ENCODE measurements around the gene TLE4.

The TLE4 gene

DNA sequence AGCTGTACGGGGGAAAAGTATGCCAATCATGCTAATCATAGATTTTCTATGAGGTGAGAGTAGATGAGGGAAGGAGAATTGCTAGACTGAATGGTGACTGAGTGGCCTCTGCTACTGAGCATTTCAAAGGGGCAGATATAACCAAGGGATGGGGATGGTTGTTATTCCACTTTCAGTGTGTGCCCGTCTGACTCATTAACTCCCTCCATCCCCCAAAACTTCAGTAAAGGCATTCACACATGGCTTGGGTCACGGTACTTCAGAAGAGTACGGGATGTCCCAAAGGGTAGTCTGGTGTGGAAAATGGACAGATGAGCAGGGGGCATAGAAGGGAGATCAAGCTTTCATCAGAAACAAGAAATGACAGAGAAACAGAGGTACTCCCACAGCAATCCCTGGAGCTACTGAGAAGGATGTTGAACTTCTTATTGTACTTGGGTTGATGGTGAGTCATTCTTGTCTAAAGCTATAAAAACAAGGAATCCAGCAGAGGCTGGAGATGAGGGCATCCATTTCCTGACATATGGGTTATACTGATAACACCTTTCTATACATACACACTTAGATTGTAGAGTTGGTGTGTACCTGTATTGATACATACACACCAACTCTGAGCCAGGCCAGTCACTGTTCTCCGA is 8.9 kb upstream of the TLE4 start:
- Mint-ChIP-seq H3K9me3 (no peaks in the 10 kb centered on the region), H3K4me3 (no peak overlapping the region), H3K36me3 (ENCODE audit: insufficient read depth) (no peaks in the 10 kb centered on the region), H3K27me3 (peaks cover 0 to 30% of the 10 kb centered on the region in 2 donors), H3K4me1 (ENCODE audit: low read depth in 2 of 2) (no peaks in the 10 kb centered on the region), H3K27ac (no peak overlapping the region)
- DNase-seq (no peak), ATAC-seq (replicated peaks) (no peak)

DNA sequence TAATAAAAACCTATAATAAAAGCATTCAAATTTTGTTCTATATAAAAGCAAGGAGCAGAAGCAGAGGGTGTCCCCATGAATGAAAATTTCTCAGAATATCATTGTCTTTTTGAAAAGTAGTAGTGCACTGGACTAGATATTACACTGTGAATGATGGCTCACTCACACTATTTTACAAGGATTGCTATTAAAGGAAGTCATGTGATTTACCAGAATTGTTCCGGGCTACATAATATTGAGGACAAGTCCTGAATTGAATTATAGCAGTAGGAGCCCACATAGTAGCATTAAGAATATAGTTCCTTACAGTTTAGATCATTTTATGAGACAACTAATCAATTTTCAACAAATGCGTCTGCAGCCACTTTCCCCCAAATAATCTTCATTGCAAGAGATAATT is 7.7 kb upstream of the TLE4 start:
- Mint-ChIP-seq H3K4me1 (ENCODE audit: low read depth in 2 of 2) (no peaks in the 10 kb centered on the region), H3K27ac (no peak overlapping the region), H3K9me3 (no peaks in the 10 kb centered on the region), H3K27me3 (peaks cover 0 to 30% of the 10 kb centered on the region in 2 donors), H3K4me3 (no peak overlapping the region), H3K36me3 (ENCODE audit: insufficient read depth) (peaks cover 3% of the 10 kb centered on the region)
- no peak for ATAC-seq (replicated peaks)
- DNase-seq, result no peak

DNA sequence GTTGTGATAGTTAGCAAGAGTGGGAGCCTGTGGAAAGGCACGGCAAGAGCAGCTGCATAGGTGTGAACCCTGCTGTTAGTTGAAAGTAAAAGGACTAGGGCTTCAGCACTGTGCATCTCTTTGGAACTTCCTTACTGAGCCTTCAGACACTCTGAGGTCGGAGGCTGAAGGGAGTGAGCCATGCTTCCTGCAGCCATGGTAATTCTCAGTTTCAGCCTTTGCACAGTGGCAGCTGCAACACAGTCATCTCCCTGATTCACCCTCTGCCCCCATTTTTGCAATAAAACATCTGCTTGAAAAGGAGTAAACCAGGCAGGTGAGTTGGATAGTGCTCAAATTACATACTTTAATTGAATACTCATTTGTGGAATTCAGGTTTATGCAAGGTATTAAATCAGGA is 6.5 kb upstream of the TLE4 start:
- Mint-ChIP-seq H3K27me3 (peaks cover 0 to 35% of the 10 kb centered on the region in 2 donors), H3K36me3 (ENCODE audit: insufficient read depth) (peaks cover 6% of the 10 kb centered on the region), H3K27ac (no peak overlapping the region), H3K4me1 (ENCODE audit: low read depth in 2 of 2) (peaks cover 0 to 2% of the 10 kb centered on the region in 2 donors), H3K4me3 (no peak overlapping the region), H3K9me3 (no peaks in the 10 kb centered on the region)
- no peak for DNase-seq
- ATAC-seq (replicated peaks), result peak; percentile 52

DNA sequence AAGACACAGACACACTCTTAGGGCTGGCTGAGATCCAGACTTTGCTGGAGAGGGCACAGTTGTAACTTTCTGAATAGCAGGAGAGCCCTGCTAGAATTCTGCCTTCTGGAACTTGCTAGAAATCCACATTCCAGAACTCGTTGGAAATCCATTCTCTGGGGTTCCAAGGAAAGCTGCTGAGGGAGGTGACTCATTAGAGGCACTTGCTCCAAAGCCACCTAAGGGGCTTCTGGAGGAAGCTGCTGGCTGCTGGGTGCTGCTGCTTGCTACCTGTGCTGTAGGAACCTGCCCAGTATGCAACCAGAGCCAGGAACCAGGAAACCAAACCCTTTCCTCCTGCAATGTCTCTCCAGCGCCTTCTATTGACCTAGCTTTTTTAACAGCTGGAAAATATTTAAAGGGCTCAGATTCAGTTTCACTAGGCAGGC is 4.1 kb upstream of the TLE4 start:
- no peak overlapping the region for H3K27ac Mint-ChIP-seq
- peaks cover 9% of the 10 kb centered on the region for H3K36me3 Mint-ChIP-seq (ENCODE audit: insufficient read depth)
- H3K27me3 Mint-ChIP-seq, result peaks cover 0 to 34% of the 10 kb centered on the region in 2 donors
- H3K9me3 Mint-ChIP-seq, result no peaks in the 10 kb centered on the region
- no peak overlapping the region for H3K4me3 Mint-ChIP-seq
- peaks cover 0 to 5% of the 10 kb centered on the region in 2 donors for H3K4me1 Mint-ChIP-seq (ENCODE audit: low read depth in 2 of 2)
- DNase-seq (no peak), ATAC-seq (replicated peaks) (no peak)

DNA sequence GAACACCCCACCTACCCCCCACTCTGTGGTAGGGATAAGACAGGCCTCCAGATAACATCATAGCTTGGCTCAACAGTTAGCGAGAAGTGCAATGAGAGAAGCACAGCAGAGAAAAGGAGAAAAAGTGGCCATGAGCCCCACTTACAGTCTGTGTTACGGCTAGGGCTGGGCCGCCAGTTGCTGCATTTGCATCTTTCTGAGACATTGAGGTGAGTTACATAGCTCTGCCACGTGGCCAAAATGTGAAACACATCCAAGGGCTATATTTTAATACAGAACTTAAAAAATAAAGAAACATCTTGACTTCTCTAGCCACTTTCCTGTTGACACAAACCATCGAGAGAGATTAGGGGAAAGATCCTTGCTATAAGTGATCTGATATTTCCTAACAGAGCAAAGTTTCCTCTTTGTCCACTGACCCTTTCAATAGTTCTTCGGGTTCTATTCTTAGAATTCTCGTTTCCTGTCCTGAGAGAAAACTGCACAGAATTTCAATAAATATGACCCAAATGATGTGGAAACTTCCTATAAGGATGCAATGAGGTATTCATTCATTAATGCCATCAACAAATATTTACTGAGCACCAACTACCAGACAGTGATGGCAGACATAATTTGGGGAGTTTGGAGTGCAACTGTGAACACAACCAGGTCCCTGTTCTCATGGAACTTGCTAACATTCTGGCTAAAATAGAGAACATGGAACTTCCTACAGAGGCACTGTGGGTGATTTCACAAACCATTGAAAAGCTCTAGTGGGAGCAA is 3.2 kb upstream of the TLE4 start:
- H3K4me3 Mint-ChIP-seq, result no peak overlapping the region
- DNase-seq (no peak), ATAC-seq (replicated peaks) (no peak)
- H3K36me3 Mint-ChIP-seq (ENCODE audit: insufficient read depth), result peaks cover 9% of the 10 kb centered on the region
- H3K27me3 Mint-ChIP-seq, result peaks cover 0 to 26% of the 10 kb centered on the region in 2 donors
- H3K27ac Mint-ChIP-seq, result no peak overlapping the region
- H3K9me3 Mint-ChIP-seq, result no peaks in the 10 kb centered on the region
- H3K4me1 Mint-ChIP-seq (ENCODE audit: low read depth in 2 of 2), result peaks cover 2 to 5% of the 10 kb centered on the region in 2 donors

DNA sequence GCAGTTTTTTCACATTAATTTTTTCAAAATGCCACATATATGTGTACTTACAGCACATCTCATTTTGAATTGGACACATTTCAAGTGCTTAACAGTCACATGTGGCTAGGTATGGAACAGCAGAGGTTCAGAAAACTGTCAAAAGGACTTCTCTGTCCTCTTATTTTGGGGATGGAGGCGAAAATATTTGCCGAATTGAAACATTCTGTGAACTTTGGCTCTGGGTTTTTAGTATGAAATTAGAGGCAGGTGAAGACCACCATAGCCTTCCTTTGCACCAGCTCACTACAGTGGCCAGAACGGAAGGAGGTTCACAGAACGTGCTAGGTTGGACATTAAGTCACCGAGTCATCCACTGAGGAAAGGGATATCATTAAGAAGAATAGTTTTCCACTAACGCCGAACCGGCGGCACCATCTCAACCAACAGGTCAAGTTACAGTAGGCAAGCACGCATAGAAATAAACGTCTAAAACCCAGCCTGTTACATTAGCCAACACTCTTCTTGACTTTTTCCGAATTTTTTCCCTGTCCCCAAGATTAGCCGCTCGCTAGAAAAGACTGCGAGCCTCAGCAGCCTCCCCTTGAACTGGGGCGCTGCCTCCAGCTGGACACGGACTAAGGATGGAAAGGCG is 1.8 kb upstream of the TLE4 start:
- Mint-ChIP-seq H3K4me3 (no peak overlapping the region), H3K27me3 (peaks cover 0 to 26% of the 10 kb centered on the region in 2 donors), H3K36me3 (ENCODE audit: insufficient read depth) (peaks cover 9% of the 10 kb centered on the region), H3K27ac (peak overlapping the region in 1 of 2 donors; percentile 80), H3K9me3 (no peaks in the 10 kb centered on the region), H3K4me1 (ENCODE audit: low read depth in 2 of 2) (peaks cover 12 to 16% of the 10 kb centered on the region in 2 donors)
- ATAC-seq (replicated peaks) (no peak), DNase-seq (no peak)

DNA sequence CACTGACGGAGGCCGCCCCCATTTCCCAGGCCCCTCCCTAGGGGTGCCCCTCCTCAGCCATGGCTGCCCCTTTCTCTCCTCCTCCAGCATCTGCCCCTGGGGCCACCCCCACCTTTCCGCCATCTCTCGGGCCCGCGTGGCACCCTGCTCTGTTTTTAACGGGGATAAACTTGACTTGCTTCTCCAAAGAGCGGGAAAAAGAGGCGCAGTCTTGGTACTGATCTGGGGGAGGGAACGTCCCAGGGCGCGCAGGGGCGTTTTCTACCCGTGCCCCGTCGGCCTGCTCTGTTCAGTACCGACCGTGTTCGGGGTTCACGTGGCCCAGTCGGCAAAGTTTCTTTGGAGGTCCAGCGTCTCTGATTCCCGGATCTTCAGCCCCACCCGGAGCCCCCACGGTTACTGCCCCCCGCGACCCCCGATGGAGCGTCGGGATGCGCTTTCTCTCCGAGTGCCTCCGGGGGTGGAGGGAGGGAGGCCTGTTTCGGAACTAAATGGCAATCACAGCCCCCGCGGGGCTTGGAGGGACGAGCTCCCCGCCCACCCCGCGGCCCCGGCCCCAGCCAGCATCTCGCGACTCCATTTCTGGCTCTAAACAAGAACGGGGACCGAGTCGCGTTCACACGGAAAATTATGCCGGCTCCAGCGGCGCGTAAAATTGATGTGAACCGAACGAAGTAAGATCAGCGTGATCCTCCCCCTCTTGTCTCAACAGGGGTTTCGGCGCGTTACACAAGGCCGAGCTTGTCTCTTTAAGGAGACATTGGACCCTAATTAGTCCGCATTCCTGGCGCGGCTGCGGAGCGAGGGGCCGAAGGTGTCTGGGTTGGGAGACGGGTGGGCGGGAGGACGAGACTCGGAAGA is 1.1 kb upstream of the TLE4 start:
- Mint-ChIP-seq H3K27me3 (peaks cover 0 to 26% of the 10 kb centered on the region in 2 donors), H3K4me3 (no peak overlapping the region), H3K9me3 (no peaks in the 10 kb centered on the region), H3K36me3 (ENCODE audit: insufficient read depth) (peaks cover 13% of the 10 kb centered on the region), H3K27ac (peak overlapping the region in 1 of 2 donors; percentile 80), H3K4me1 (ENCODE audit: low read depth in 2 of 2) (peaks cover 15 to 20% of the 10 kb centered on the region in 2 donors)
- no peak for ATAC-seq (replicated peaks)
- DNase-seq, result peak; percentile 14 to 20 (median 18)

DNA sequence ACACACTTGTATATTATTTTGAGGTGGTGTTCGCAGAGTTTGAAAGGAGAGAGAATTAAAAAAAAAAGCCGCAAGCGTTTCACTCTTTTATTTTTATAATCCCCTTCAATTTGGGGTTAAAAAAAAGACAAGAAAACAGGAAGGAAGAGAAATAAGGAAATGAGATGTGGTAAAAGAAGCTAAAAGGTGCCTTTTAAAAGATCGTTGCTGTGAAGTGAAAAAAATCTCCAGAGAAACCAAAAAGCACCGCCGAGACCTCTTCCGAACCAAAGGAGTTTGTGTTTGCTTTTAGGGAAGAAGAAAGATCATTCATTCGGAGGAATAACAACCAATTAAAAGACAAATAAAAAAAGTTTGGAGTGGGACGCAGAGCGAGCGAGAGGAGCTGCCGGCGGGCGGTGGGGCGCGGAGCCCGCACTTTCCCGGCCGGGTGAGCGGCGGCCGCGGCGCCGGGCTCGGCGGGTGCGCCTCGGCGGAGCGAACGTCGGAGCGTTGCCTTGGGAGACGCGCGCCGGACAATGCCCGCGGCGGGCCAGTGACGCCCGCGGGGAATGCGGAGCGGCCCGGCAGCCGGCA is 355 bp downstream of the TLE4 start:
- H3K4me1 Mint-ChIP-seq (ENCODE audit: low read depth in 2 of 2), result peaks cover 25 to 33% of the 10 kb centered on the region in 2 donors
- H3K36me3 Mint-ChIP-seq (ENCODE audit: insufficient read depth), result peaks cover 15% of the 10 kb centered on the region
- peak in 1 of 3 experiments; percentile 37 for DNase-seq
- H3K27ac Mint-ChIP-seq, result no peak overlapping the region
- no peak overlapping the region for H3K4me3 Mint-ChIP-seq
- H3K27me3 Mint-ChIP-seq, result peaks cover 0 to 13% of the 10 kb centered on the region in 2 donors
- ATAC-seq (replicated peaks), result peak; percentile 0
- no peaks in the 10 kb centered on the region for H3K9me3 Mint-ChIP-seq

DNA sequence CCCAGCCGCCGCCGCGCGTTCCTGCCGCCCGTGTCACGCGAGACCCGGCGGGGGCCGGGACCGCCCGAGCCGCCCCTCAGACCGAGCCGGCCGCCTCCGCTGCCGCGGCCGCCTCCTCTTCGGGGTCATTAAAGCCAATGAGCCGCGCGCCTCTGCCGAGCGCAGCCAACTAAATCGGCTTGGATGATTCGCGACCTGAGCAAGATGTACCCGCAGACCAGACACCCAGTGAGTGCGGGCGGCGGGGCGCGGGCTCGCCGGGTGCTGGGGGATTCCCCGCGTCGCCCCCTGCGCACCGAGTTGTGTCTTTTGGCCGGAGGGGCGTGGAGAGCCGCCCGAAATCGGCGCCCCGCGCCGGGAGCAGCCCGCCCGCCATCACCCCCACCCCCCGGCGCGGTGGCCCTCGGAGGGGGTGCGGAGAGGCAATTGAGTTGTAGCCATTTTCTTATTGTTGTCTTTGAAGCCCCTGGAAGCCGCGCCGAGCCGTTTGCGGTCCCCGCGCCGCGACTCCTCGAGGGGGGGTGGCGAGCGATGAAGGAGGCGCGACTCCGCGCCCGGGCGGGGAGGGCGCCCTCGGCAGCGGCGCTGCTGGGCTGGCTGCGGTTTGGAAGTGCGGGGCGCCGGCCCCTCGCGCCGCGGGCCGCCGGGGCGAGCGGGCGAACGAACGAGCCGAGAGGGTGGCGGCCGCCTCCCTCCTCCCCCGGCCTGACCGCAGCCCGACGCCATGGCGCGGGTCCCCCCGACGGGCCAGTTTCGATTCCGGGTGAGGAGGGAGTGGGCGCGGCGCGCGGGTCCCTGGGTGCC is 1.0 kb downstream of the TLE4 start:
- H3K4me1 Mint-ChIP-seq (ENCODE audit: low read depth in 2 of 2), result peaks cover 30 to 40% of the 10 kb centered on the region in 2 donors
- DNase-seq (peak; percentile 58 to 68 (median 65)), ATAC-seq (replicated peaks) (peak; percentile 13)
- no peaks in the 10 kb centered on the region for H3K9me3 Mint-ChIP-seq
- no peak overlapping the region for H3K27ac Mint-ChIP-seq
- no peak overlapping the region for H3K4me3 Mint-ChIP-seq
- H3K27me3 Mint-ChIP-seq, result peaks cover 0 to 9% of the 10 kb centered on the region in 2 donors
- H3K36me3 Mint-ChIP-seq (ENCODE audit: insufficient read depth), result peaks cover 21% of the 10 kb centered on the region

DNA sequence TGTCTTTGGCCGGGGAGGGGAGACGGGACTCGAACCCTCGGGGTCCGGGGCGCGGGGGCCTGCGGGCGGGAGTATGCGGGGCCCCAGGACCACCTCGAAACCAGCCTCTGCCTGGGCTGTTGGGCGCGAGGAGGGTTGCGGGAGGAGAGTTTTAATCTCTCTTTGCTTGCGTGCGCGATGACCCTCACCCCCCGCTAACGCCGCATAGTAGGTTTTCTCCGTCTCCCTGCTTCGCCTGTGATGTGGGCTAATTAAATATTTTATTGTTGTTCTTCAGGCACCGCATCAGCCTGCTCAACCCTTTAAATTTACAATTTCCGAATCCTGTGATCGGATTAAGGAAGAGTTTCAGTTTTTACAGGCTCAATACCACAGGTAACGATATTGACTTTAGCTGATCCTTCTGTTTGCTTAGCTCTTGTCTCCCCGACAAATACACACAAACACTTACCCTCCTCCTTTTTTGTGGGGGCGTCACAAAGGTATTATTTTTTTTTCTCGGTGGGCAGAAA is 1.7 kb downstream of the TLE4 start:
- peaks cover 0 to 9% of the 10 kb centered on the region in 2 donors for H3K27me3 Mint-ChIP-seq
- DNase-seq (no peak), ATAC-seq (replicated peaks) (no peak)
- no peaks in the 10 kb centered on the region for H3K9me3 Mint-ChIP-seq
- peaks cover 34 to 47% of the 10 kb centered on the region in 2 donors for H3K4me1 Mint-ChIP-seq (ENCODE audit: low read depth in 2 of 2)
- peaks cover 20% of the 10 kb centered on the region for H3K36me3 Mint-ChIP-seq (ENCODE audit: insufficient read depth)
- no peak overlapping the region for H3K4me3 Mint-ChIP-seq
- no peak overlapping the region for H3K27ac Mint-ChIP-seq

DNA sequence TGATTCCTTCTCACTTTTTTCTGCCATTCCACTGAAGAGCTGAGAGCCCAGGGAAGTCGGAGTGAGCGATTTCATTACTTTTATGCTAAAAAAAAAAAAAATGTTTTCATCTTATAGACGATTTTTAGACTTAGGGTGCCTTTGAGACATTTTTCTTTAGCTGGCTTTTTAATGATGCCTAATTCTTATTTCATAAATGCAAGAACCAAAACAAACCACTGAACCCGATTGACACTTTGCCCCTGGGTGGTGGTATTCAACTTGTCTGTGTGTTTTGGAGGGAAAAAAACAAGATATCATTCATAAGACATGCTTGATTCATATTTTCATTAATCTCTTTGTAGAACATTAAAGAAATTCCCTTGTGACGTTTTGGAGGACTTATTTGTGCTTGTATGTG is 2.4 kb downstream of the TLE4 start:
- Mint-ChIP-seq H3K27ac (no peak overlapping the region), H3K4me3 (no peak overlapping the region), H3K9me3 (no peaks in the 10 kb centered on the region), H3K27me3 (peaks cover 0 to 9% of the 10 kb centered on the region in 2 donors), H3K4me1 (ENCODE audit: low read depth in 2 of 2) (peaks cover 40 to 53% of the 10 kb centered on the region in 2 donors), H3K36me3 (ENCODE audit: insufficient read depth) (peaks cover 22% of the 10 kb centered on the region)
- DNase-seq (no peak), ATAC-seq (replicated peaks) (no peak)

DNA sequence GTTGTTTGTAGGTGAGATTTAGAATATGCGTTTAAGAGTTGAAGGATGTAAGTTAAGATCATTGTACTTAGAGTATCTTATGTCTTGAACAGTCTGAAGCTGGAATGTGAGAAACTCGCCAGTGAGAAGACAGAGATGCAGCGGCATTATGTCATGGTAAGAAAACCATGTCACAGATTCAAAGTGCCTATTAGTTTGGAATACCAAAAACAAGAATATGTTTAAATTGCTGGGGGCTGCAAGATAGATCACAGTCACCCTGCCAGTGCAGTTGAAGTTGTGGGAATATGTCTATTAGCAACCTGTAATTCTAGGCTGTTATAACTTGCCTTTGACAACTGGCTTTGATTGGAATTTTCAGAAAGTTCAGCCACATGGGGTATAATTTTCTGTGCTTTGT is 3.0 kb downstream of the TLE4 start:
- peaks cover 25% of the 10 kb centered on the region for H3K36me3 Mint-ChIP-seq (ENCODE audit: insufficient read depth)
- no peak for DNase-seq
- no peak for ATAC-seq (replicated peaks)
- no peak overlapping the region for H3K4me3 Mint-ChIP-seq
- peaks cover 43 to 56% of the 10 kb centered on the region in 2 donors for H3K4me1 Mint-ChIP-seq (ENCODE audit: low read depth in 2 of 2)
- H3K27me3 Mint-ChIP-seq, result peaks cover 0 to 9% of the 10 kb centered on the region in 2 donors
- H3K9me3 Mint-ChIP-seq, result no peaks in the 10 kb centered on the region
- no peak overlapping the region for H3K27ac Mint-ChIP-seq
